ENCODE data around the gene CLN3. TPM values are rescaled to one million over a fixed set of nuclear protein-coding genes. Genes with fewer than 3 reads are reported as not detected.
"Not testable (repeated sequence)": the region's sequence is repeated elsewhere in the genome, so short reads cannot be mapped to it uniquely, and the experiment has no call there.

The CLN3 gene
- total RNA-seq, 3 donors from 2014 or later = 73.4 to 125 (median 101) TPM

DNA sequence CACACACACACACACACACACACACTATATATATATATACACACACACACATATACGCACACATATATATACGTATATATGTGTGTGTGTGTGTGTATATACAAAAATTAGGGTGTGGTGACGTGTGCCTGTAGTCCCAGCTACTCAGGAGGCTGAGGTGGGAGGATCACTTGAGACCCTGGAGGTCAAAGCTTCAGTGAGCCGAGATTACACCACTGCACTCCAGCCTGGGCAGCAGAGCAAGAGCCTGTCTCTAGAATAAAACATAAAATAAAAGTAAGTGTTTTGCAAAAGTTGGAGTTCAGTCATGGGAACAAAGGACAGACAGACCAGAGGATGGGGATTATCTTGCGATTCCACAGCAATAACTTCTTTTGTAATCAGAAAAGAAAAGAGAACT is 36.1 kb upstream of the CLN3 start:
- no peaks in the 10 kb centered on the region for H3K9me3 ChIP-seq
- TF ChIP-seq, protein P1, sequence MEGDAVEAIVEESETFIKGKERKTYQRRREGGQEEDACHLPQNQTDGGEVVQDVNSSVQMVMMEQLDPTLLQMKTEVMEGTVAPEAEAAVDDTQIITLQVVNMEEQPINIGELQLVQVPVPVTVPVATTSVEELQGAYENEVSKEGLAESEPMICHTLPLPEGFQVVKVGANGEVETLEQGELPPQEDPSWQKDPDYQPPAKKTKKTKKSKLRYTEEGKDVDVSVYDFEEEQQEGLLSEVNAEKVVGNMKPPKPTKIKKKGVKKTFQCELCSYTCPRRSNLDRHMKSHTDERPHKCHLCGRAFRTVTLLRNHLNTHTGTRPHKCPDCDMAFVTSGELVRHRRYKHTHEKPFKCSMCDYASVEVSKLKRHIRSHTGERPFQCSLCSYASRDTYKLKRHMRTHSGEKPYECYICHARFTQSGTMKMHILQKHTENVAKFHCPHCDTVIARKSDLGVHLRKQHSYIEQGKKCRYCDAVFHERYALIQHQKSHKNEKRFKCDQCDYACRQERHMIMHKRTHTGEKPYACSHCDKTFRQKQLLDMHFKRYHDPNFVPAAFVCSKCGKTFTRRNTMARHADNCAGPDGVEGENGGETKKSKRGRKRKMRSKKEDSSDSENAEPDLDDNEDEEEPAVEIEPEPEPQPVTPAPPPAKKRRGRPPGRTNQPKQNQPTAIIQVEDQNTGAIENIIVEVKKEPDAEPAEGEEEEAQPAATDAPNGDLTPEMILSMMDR (IDR thresholded peaks at IDR 0.05) = no peak
- intact Hi-C loops (cut with DNase I, micrococcal nuclease) = no loop called here
- H3K36me3 ChIP-seq (ENCODE audit: low read depth) = no peaks in the 10 kb centered on the region
- no peak overlapping the region for H3K4me3 ChIP-seq
- DNase-seq (no peak), ATAC-seq (no peak)
- peaks cover 11% of the 10 kb centered on the region for H3K4me1 ChIP-seq (ENCODE audit: low read depth)

DNA sequence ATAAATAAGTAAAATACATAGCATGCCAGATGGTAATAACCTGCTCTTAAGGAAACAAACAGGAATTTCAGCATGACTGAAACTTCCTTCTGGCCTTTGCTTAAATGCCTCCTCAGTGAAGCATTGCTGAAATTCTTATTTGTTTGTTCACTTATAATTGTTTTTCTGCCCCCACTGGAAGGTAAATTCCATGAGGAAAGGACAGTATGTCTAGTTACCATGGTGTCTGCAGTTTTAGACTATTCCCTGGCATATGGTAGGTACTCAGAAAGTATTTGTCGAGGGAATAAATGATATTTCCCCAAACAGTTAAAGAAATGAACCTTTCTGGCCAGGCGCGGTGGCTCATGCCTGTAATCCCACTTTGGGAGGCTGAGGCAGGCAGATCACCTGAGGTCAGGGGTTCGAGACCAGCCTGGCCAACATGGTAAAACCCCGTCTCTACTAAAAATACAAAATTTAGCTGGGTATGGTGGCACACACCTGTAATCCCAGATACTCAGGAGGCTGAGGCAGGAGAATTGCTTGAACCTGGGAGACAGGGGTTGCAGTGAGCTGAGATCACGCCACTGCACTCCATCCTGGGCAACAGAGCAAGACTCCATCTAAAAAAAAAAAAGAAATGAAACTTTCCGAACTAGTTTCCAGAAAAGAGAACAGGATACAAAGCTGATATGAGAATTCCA is 35.4 kb upstream of the CLN3 start:
- H3K4me1 ChIP-seq (ENCODE audit: low read depth); H3K9me3 ChIP-seq; ATAC-seq; intact Hi-C loops (cut with DNase I, micrococcal nuclease); H3K36me3 ChIP-seq (ENCODE audit: low read depth); DNase-seq; H3K4me3 ChIP-seq: not testable (repeated sequence)

DNA sequence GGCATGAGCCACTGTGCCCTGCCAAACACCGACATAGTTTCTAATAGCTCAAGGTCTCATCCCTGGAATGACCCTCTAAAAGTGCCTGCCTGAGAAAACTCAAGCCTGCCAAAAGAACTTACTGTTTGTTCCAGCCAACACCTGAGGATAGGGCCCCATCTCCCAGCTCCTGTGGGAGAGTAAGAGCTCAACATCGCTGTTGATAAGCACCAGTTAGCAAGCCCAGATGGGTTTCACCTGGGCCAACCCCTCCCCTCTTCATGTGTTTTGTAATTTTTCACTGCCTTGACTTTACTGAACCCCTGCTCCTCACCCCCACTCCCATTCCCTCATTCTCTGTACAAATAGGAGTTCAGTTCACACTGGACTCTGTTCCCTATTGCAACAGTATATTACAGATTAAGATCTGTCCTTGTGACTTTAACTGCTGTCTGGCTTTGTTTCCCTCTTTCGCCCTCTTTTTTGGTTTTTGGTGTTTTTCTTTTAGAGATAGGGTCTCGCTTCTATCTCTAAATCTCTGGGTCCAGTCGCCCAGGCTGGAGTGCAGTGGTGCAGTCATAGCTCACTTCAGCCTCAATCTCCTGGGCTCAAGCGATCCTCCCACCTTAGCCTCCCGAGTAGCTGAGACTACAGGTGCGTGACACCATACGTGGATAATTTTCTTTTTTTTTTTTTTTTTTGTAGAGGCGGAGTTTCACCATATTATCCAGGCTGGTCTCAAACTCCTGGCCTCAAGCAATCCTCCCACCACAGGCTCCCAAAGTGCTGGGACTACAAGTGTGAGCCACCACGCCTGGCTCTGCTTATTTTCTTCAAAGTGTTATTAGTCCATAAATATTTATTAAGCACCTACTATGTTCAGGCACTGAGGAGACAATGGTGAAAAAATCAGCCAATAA is 34.6 kb upstream of the CLN3 start:
- DNase-seq (no peak), ATAC-seq (peak; percentile 76)
- Histone ChIP-seq H3K4me1 (ENCODE audit: low read depth) (no peaks in the 10 kb centered on the region), H3K9me3 (no peaks in the 10 kb centered on the region), H3K36me3 (ENCODE audit: low read depth) (no peaks in the 10 kb centered on the region), H3K4me3 (no peak overlapping the region)
- TF ChIP-seq, protein P1 (IDR thresholded peaks at IDR 0.05) = no peak
- intact Hi-C loops (cut with DNase I, micrococcal nuclease) = no loop called here

DNA sequence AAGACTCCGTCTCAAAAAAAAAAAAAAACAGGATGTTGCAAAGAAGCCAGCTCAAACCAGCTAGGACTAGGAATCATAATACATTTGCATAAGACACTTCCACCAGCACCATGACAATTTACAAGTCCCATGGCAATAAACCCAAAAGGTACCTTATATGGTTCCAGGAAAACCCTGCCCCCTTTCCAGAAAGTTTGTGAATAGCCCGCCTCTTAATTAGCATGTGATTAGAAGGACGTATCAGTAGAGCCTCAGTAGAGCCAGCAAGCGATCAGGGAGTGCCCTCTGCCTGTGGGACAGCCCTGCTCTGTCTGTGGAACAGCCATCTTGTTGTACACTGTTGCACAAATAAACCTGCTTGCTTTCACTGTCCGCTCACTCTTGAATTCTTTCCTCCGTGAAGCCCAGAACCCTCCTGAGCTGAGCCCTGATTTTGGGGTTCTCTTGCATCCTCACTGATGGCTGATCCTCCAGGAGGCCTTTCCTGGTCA is 32.9 kb upstream of the CLN3 start:
- intact Hi-C loops (cut with DNase I, micrococcal nuclease) = no loop called here
- no peak overlapping the region for H3K4me3 ChIP-seq
- DNase-seq = no peak
- no peaks in the 10 kb centered on the region for H3K9me3 ChIP-seq
- H3K36me3 ChIP-seq (ENCODE audit: low read depth) = no peaks in the 10 kb centered on the region
- ATAC-seq = peak; percentile 73
- H3K4me1 ChIP-seq (ENCODE audit: low read depth) = no peaks in the 10 kb centered on the region
- TF ChIP-seq, protein P1 (IDR thresholded peaks at IDR 0.05) = no peak

DNA sequence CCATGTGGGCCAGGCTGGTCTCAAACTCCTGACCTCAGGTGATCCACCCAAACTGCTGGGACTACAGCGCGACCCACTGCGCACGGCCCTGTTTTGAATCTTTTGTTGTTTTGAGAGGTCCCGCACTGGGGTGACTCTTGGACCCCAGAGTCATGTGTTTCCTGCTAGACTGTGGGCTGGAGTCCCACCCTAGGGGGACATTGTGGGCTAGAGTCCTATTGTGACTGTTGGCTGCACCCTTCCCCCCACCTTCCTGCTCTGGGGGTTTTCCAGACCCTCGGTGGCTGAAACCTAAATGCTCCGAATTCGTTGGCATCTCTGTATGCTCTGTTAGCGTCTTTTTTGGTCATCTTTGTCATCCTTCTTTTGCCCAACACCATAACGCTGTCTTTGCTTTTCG is 30.9 kb upstream of the CLN3 start:
- Histone ChIP-seq H3K36me3 (ENCODE audit: low read depth) (no peaks in the 10 kb centered on the region), H3K9me3 (no peaks in the 10 kb centered on the region), H3K4me1 (ENCODE audit: low read depth) (no peaks in the 10 kb centered on the region), H3K4me3 (no peak overlapping the region)
- TF ChIP-seq, protein P1 (IDR thresholded peaks at IDR 0.05) = no peak
- intact Hi-C loops (cut with DNase I, micrococcal nuclease) = no loop called here
- ATAC-seq (no peak), DNase-seq (no peak)

DNA sequence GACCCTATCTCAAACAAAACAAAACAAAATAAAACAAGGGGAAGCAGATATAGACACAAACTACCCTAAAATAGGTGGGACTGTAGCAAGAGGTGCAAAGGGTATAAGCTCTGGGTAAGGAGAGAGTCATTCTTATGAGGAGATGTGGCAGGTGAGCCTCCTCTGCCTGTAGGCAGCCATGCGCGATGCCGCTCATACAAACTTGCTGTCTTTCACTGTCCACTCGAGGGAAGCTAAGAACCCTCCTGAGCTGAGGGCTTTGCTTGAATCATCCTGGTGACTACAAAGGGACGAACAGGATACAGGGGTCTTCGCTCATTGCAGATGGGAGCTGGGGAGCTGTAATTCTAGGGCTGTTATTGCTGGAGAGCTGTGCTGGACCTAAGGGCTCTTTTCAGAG is 29.6 kb upstream of the CLN3 start:
- H3K4me1 ChIP-seq (ENCODE audit: low read depth) = no peaks in the 10 kb centered on the region
- no peak for ATAC-seq
- intact Hi-C loops (cut with DNase I, micrococcal nuclease) = no loop called here
- no peaks in the 10 kb centered on the region for H3K9me3 ChIP-seq
- H3K36me3 ChIP-seq (ENCODE audit: low read depth) = no peaks in the 10 kb centered on the region
- H3K4me3 ChIP-seq = no peak overlapping the region
- TF ChIP-seq, protein P1 (IDR thresholded peaks at IDR 0.05) = no peak
- no peak for DNase-seq

Data from mucosa of descending colon (tissue), 3 donors.